Left lung (tissue), 10 donors: ENCODE results near the gene VPS50. TPM values are rescaled to one million over a fixed set of nuclear protein-coding genes. Genes with fewer than 3 reads are reported as not detected.

Experiments
- ATAC-seq: fragments of 200-7000 bp; cut with Tn5 transposase; one replicate; pipeline ENCODE4 v1.9.1; 2020; ENCODE audit warnings: moderate library complexity
- DNase-seq, 4 donors: peaks; one replicate each; pipeline ENCODE4 v3.0.0-alpha.2; 2013 to 2020
- H3K27ac ChIP-seq, 2 donors: fragments of 200-600 bp; sonication (generic) in 1 of 2; one replicate each; pipeline versions ENCODE4 v1.5.0 to v1.8.0; 2020 to 2021
- H3K27me3 ChIP-seq, 2 donors: fragments of 200-600 bp; sonication (generic) in 1 of 2; one replicate each; pipeline versions ENCODE4 v1.5.0 to v1.8.0; 2020 to 2021
- H3K36me3 ChIP-seq, 2 donors: fragments of 200-600 bp; sonication (generic) in 1 of 2; one replicate each; pipeline versions ENCODE4 v1.5.0 to v1.8.0; 2020 to 2021
- H3K4me1 ChIP-seq, 2 donors: fragments of 200-600 bp; one replicate each; pipeline ENCODE4 v1.8.0; 2021
- H3K4me3 ChIP-seq, 2 donors: fragments of 200-600 bp; sonication (generic) in 1 of 2; one replicate each; pipeline versions ENCODE4 v1.5.0 to v1.8.0; 2020 to 2021; ENCODE audit warnings: mild to moderate bottlenecking in 1 of 2
- H3K9me3 ChIP-seq, 2 donors: fragments of 200-600 bp; sonication (generic) in 1 of 2; one replicate each; pipeline versions ENCODE4 v1.5.0 to v1.8.0; 2020 to 2021
- CTCF ChIP-seq, 2 donors: fragments of 200-600 bp; sonication (generic) in 1 of 2; IDR thresholded peaks; one replicate each; pipeline versions ENCODE4 v1.5.0 to v1.8.0; 2021; ENCODE audit warnings: antibody characterized with exemption in 2 of 2
- intact Hi-C, 2 donors: fragments of 100-400 bp; cut with DNase I; formaldehyde crosslinking; loops; one replicate each; pipeline versions ENCODE4 v1.11.2 to v1.14.2; 2022
- polyA plus RNA-seq, 6 donors: library from polyadenylated mRNA; unstranded; fragments of 120-200 nt; gene quantifications; one replicate each; pipeline ENCODE4 v1.2.1, GENCODE V29; 2013; ENCODE audit not compliant: insufficient read length in 6 of 6
- total RNA-seq, 2 donors: library from RNA; stranded (reverse); fragmentation: NEBNext Ultra II Directional; extraction: Animal tissue kit (Norgen Biotek cat#: 25700); gene quantifications; one replicate each; pipeline ENCODE4 v1.2.1, GENCODE V29; 2021
- donor health status: DM: no; HTN: yes; CAD: no.
- donor health status: DM: no; HTN: no; CAD: no.

Gene VPS50
- total and polyA plus RNA-seq, 8 donors: 25.0 to 33.6 (median 28.7) TPM

GRCh38 chr7:93238131-93238530 is 6.0 kb downstream of the VPS50 start:
- Histone ChIP-seq H3K9me3 (no peaks in the 10 kb centered on the region), H3K27me3 (no peaks in the 10 kb centered on the region), H3K4me1 (peaks cover 0 to 10% of the 10 kb centered on the region in 2 donors), H3K27ac (no peak overlapping the region), H3K4me3 (no peak overlapping the region), H3K36me3 (peaks cover 0 to 6% of the 10 kb centered on the region in 2 donors)
- intact Hi-C loops: no loop called here
- no peak for ATAC-seq
- TF ChIP-seq CTCF (IDR thresholded peaks at IDR 0.05): no peak
- no peak for DNase-seq

DNA sequence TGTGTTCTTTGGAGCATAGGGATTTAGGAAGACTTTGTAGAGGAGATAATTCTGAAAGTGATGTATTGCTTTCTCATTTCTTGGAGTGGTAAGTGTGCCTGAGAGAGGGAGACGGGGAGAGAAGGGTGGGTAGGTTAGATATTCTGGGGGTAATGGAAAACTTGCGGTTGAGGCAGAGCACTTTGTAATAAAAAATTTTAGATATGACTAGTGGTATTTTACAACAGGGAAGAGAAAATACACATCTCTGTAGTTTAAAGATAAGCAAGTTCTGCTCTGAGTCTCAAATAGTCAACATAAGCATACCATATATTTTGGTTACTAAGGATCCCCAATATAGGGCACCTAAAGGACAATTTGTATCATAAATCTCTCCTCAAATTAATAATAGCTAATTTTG is 6.6 kb downstream of the VPS50 start:
- no peak for TF ChIP-seq CTCF (IDR thresholded peaks at IDR 0.05)
- intact Hi-C loops: no loop called here
- Histone ChIP-seq H3K36me3 (peaks cover 0 to 6% of the 10 kb centered on the region in 2 donors), H3K4me1 (peaks cover 0 to 3% of the 10 kb centered on the region in 2 donors), H3K27ac (no peak overlapping the region), H3K4me3 (no peak overlapping the region), H3K9me3 (no peaks in the 10 kb centered on the region), H3K27me3 (no peaks in the 10 kb centered on the region)
- ATAC-seq (no peak), DNase-seq (no peak)

DNA sequence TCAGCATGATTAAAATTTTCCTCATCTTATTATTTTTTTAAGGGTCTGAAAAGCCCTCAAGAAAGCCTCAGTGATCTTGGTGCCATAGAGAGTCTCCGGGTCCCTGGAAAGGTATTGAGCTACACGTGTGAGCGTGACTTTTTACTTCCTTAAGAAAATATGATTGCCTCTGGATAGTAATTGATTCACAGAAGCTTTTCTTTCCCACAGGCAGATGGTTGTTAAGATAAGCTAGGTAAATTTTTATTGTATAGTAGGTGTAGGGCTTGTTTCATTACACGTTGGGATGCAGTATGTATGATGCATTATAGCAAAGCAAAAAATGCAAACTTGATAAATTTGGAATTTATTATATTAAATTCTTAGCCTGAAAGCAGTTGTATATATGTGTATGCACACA is 7.7 kb downstream of the VPS50 start:
- no peak for DNase-seq
- Histone ChIP-seq H3K9me3 (no peaks in the 10 kb centered on the region), H3K4me1 (no peaks in the 10 kb centered on the region), H3K4me3 (no peak overlapping the region), H3K27me3 (no peaks in the 10 kb centered on the region), H3K36me3 (peaks cover 0 to 6% of the 10 kb centered on the region in 2 donors), H3K27ac (no peak overlapping the region)
- TF ChIP-seq CTCF (IDR thresholded peaks at IDR 0.05): no peak
- no peak for ATAC-seq
- intact Hi-C loops: no loop called here

DNA sequence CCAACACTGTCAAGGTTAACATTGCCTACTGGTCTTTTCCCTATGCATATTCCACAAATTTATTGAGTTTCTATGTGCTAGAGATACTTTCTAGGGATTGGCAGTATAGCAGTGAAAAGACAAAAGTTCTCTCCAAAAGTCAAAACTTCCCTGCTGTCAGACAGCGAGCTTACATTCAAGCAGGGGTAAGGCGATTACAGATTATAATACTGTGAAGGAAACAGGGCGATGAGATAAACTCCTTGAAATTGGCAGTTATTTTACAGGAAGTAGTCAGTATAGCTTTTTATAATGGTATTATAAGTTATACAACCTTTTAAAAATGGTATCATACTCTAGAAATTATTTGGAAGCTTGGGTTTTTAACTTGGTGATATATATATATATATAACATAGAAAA is 9.9 kb downstream of the VPS50 start:
- H3K27me3 ChIP-seq: no peaks in the 10 kb centered on the region
- DNase-seq: no peak
- H3K36me3 ChIP-seq: peaks cover 0 to 6% of the 10 kb centered on the region in 2 donors
- no peak for TF ChIP-seq CTCF (IDR thresholded peaks at IDR 0.05)
- no peaks in the 10 kb centered on the region for H3K9me3 ChIP-seq
- H3K4me1 ChIP-seq: peaks cover 0 to 4% of the 10 kb centered on the region in 2 donors
- no peak overlapping the region for H3K4me3 ChIP-seq
- H3K27ac ChIP-seq: no peak overlapping the region
- intact Hi-C loops: no loop called here
- ATAC-seq: no peak

- no peaks in the 10 kb centered on the region for H3K27me3 ChIP-seq
- intact Hi-C loops: no loop called here
- ATAC-seq (peak; percentile 50), DNase-seq (peak in 1 of 4 donors; percentile 17)
- H3K9me3 ChIP-seq: no peaks in the 10 kb centered on the region
- peaks cover 0 to 4% of the 10 kb centered on the region in 2 donors for H3K4me1 ChIP-seq
- peaks cover 0 to 3% of the 10 kb centered on the region in 2 donors for H3K36me3 ChIP-seq
- peak; percentile 44 to 48 for TF ChIP-seq CTCF (IDR thresholded peaks at IDR 0.05)
- H3K27ac ChIP-seq: no peak overlapping the region
- H3K4me3 ChIP-seq: no peak overlapping the region
These were observed 13.6 kb downstream of the VPS50 start for GRCh38 chr7:93245525-93246432.
